Activated CD8-positive, alpha-beta memory T cell treated with anti-CD3 and anti-CD28 coated beads, Interleukin-2, amount 50 U/mL, for 1 hour (primary cell): ENCODE results near the gene BBLN.

Source experiments
- DNase-seq: peaks from one replicate; pipeline ENCODE4 v3.0.0-alpha.2; 2020; ENCODE audit errors: extremely low read depth

The BBLN gene

GRCh38 chr9:128191406-128192046, 31.5 kb downstream of the BBLN start, which contains the start of gene CIZ1:
CIZ1 (minus strand) TSS chr9:128191572; CDS start chr9:128190857, 715 bp downstream.
- no peak for DNase-seq

GRCh38 chr9:128192601-128193371, 32.7 kb downstream of the BBLN start:
- DNase-seq, result no peak

DNA sequence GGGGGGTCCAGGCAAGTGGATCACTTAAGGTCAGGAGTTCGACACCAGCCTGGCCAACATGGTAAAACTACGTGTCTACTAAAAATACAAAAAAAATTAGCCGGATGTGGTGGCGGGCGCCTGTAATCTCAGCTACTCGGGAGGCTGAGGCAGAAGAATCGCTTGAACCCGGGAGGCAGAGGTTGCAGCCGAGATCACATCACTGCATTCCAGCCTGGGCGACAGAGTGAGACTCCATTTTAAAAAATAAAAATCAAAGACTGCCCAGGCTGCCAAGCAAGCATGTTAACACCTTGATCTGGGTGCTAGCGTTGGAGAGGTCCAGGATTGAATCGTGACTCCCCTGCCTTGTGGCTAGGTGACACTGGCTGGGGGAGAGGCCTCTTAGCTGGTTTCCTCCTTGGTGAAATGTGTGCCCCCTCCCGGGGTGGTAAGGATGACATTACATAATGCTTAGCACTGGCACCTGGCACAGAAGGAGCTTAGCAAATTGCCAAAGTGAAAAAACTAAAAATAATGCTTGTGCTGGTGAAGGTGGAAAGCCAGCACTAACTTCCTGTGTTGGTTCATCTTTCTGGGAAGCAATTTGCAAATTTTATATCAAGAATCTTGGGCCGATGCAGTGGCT, 33.5 kb downstream of the BBLN start:
- no peak for DNase-seq

DNA sequence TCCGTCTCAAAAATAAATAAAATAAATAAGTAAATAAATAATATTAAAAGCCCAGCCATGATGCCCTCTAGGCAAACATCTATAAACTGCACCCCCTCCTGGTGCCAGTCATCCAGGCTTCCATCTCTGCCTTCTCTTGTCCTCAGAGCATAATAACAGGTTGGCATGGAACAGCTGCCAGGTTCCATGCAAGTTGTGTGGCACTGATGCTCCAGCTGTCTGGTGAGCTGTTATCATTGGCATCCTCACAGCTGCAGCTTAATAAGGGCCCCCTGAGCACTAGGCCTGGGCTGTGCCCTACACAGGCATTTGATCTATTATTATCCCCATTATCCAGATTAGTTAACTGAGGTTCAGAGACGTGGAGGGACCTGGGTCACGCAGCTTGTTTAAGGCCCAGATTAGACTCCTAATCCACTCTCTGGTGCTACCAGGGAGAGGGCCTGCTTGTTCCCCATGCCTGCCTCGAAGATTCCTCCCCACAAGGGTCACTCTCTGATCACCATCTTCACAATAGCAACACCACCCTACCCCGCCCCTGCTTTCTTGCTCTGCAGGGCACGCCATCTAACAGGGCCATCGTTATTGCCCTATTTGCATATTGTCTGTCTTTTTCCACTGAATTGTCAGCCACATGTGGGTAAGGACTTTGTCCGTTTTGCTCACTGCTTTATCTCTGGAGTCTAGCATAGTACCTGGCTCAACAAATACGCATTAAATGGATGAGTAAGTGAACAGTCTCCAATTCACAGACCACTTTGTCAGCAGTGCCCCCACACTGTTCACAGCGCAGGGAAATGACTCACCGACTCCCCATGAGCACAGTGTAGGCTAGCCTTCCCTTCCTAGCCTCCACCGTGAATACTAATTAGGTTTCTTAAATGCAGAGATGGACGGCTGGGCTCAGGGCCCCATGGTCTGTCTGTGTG, 41.6 kb downstream of the BBLN start:
- DNase-seq, result no peak

DNA sequence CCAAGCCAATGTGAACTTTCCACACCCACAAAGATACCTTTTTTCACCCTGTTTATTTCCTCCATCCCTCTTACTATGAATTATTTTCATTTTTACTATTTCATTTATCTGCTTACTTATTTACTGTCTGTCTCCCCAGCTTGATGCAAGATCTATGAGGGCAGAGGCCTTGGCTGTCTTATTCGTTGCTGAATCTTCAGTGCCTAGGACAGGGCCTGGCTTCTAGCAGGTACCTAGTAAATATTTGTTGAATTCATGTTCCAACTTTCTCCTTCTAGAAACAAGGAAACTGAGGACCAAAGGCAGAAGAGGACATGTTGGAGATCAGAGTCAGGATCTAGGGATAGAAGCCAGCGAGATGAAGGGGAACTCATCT, 42.6 kb downstream of the BBLN start:
- DNase-seq, result no peak

- peak; percentile 7 for DNase-seq
Measured at GRCh38 chr9:128203024-128203706, 43.1 kb downstream of the BBLN start, which contains the start of gene DNM1. DNM1 (plus strand) TSS chr9:128203379; CDS start chr9:128203471, 92 bp downstream.

GRCh38 chr9:128203707-128204551, 43.9 kb downstream of the BBLN start:
- no peak for DNase-seq

DNA sequence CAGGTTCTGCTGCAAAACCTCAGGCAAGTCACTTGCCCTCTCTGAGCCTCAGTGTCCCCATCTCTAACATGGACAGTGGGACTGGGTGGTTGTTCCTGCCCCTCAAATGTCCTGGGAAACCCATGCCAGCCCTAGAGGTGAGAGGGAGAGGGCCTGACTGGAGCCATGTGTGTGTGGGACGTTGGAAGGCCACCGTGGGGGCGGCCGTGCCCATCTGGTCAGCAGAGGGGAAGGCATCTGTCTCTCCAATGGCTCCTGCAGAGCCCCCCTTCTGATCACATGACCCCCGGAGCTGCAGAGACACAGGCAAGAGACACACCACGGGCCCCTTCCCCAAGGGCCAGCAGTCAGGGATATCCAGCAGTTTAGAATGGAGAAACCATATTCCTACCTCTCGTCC, 44.8 kb downstream of the BBLN start:
- DNase-seq, result no peak

DNA sequence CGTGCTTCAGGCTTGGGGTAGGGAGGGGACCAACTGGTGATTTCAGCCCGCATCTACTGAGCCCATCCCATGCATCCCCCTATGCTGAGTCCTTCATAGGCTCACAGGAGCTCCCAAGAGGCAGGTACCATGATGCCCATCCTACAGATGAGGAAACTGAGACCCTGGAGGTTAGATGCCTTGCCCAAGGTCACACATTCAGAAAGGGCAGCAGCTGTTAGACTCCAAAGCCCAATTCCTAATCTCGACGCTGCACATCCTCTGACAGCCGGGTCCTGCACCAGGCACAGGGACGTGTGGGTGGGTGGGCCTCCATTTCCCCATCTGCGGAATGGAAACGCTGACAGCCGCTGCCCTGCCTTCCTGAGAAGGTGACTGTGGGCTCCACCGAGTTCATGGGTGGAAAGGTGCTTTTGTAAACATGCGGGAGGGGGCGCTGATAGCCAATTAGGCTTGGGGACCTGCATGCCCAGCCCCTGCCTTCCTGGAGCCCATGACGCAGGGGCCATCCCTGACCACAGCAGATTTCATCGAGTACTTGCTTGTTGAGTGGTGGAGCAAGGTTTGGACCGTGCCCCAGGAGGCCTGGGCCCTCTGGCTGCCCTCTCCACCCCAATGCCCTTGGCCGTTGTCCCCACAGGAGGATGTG, 45.4 kb downstream of the BBLN start:
- no peak for DNase-seq

- DNase-seq, result no peak
Measured at GRCh38 chr9:128206484-128206883, 46.4 kb downstream of the BBLN start.

DNA sequence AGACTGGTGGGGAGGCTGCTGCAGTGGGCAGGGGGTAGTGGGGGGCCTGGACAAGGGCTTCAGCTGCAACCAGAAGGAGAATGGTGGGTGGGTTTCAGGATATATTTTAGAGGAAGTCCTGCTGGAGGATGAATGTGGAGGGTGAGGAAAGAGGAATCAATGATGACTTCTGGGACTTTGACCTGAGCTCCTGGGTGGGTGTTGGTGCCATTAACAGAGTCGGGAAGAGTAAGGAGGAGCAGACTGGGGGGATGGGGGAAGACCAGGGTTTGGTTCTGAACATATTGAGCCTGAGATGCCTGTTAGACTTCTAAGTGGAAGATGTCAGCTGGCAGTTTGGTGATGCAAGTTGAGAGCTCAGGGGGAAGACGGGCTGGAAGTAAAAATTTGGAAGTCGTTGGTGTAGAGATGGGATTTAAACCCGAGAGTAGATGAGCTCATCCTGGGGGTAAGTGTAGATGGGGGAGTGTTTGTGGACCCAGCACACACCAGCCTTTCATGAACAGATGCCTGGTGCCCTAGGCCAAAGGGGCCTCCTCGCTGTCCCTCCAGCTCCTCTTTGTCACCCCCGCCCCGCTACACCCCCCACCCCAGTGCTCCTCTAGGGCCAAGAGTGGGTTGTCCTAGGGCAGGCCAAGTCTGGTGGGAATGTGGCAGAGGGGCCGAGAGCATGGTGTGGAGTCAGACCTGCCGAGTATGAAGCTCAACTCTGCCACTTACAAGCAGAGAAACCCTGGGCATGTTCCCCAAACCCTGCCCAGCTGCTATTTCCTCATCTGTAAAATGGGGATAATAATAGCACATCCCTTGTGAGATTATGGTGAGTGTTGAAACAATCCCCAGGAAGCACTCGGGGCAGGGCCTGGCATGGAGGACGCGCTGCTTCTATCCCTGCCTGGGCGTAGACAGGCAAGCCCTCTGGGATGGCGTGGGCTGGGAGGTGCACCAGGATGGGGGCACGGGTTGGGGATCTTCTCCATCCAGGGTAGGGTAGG, 47.1 kb downstream of the BBLN start:
- DNase-seq, result no peak

GRCh38 chr9:128208386-128208785, 48.3 kb downstream of the BBLN start:
- no peak for DNase-seq

DNA sequence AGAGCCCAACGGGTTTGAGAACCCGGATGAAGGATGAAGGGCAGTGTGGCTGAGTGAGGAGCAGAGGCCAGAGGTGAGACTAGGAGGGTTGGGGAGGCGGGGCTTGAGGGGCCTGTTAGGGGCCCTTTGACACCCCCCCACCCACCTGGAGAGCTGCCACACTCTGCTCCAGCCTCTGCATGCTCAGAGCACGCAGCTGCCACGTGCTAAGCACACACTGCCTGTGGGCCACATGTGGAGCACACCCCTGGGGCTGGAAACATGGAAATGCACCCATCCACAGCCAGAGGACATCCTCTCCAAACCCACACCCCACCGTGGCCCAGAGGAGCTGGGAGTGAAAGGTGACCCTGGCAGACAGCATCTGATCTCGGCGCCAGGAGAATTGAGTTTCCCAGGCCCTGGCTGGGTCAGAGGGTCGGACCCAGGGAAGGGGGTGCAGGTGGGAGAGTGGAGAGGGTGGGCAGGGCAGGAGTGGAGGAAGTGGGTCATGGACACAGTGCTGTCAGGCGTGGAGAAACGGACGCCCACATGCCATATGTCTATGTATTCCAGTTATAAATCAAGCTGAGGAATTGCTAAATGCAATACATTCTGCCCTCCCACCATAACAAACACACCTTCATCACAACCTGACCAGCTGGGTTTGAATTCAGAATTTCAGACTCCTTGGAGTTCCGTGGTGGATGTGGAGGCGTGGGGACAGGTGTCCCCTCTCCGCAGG, 49.0 kb downstream of the BBLN start:
- no peak for DNase-seq

GRCh38 chr9:128211186-128211980, 51.3 kb downstream of the BBLN start:
- no peak for DNase-seq

DNA sequence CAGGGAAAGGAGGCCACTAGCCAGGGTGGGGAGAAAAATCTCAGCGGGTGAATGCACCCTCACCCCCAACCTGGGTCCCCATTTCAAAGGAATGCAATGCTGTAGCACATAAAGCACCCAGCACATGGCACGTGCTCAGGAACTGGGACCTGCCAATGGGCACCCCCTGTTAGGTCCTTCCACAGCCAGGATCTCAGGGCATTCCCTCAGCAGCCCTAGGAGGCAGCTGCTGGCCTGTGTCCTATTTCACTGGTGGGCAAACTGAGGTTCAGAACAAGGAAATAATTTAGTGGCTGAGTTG, 51.9 kb downstream of the BBLN start:
- no peak for DNase-seq
